CD4-positive, alpha-beta T cell treated with Interleukin-21 for 1 hour (primary cell): ENCODE data around the gene RXRA.
A peak's percentile ranks its signal among the peaks of the same experiment; 100 is the strongest.

Experiments
- DNase-seq: peaks from one replicate; pipeline ENCODE4 v3.0.0-alpha.2; 2020

Gene RXRA

GRCh38 chr9:134356496-134357470, 30.5 kb downstream of the RXRA start:
- no peak for DNase-seq

- no peak for DNase-seq
These were observed 31.4 kb downstream of the RXRA start for GRCh38 chr9:134357631-134358025.

GRCh38 chr9:134358026-134358661, 31.9 kb downstream of the RXRA start:
- no peak for DNase-seq

GRCh38 chr9:134358662-134359319, 32.5 kb downstream of the RXRA start:
- DNase-seq, result no peak

GRCh38 chr9:134359493-134360179, 33.4 kb downstream of the RXRA start:
- DNase-seq, result no peak

- DNase-seq, result no peak
These were observed 34.0 kb downstream of the RXRA start for GRCh38 chr9:134360180-134360759.

- DNase-seq, result no peak
These were observed 34.6 kb downstream of the RXRA start for GRCh38 chr9:134360897-134361296.

GRCh38 chr9:134361426-134361825, 35.2 kb downstream of the RXRA start:
- no peak for DNase-seq

GRCh38 chr9:134361843-134362414, 35.7 kb downstream of the RXRA start:
- DNase-seq, result no peak

- no peak for DNase-seq
These were observed 37.2 kb downstream of the RXRA start for GRCh38 chr9:134363450-134363849.

- peak; percentile 29 for DNase-seq
These were observed 38.3 kb downstream of the RXRA start for GRCh38 chr9:134364391-134365114.

GRCh38 chr9:134365115-134365596, 38.9 kb downstream of the RXRA start:
- no peak for DNase-seq

GRCh38 chr9:134365791-134366222, 39.6 kb downstream of the RXRA start:
- no peak for DNase-seq

GRCh38 chr9:134366223-134367031, 40.2 kb downstream of the RXRA start:
- DNase-seq, result no peak

GRCh38 chr9:134367061-134367460, 40.8 kb downstream of the RXRA start:
- DNase-seq, result no peak

- DNase-seq, result no peak
These were observed 41.7 kb downstream of the RXRA start for GRCh38 chr9:134367791-134368490.

GRCh38 chr9:134368571-134368970, 42.3 kb downstream of the RXRA start:
- DNase-seq, result no peak

GRCh38 chr9:134369416-134370212, 43.4 kb downstream of the RXRA start:
- no peak for DNase-seq

GRCh38 chr9:134370213-134370492, 43.9 kb downstream of the RXRA start:
- DNase-seq, result no peak
